H1 (cell line): Measurements from ENCODE around the gene ARHGEF1. TPM values are rescaled to one million over a fixed set of nuclear protein-coding genes. Genes with fewer than 3 reads are reported as not detected.
A peak's percentile ranks its signal among the peaks of the same experiment; 100 is the strongest.

Source experiments
- CTCF ChIA-PET: fragments of 300-600 bp; sonication (Branson Sonifier 250); formaldehyde crosslinking; loops from one replicate; lab custom pipeline; 2021; ENCODE audit not compliant: partially characterized antibody; lab: Charles Lee
- POLR2A ChIA-PET: fragments of 300-600 bp; sonication (Branson Sonifier 250); formaldehyde crosslinking; loops from one replicate; lab custom pipeline; 2021; ENCODE audit warnings: inconsistent platforms; ENCODE audit not compliant: partially characterized antibody; lab: Charles Lee
- DNase-seq, 2 experiments: peaks; one replicate each; pipeline versions ENCODE4 v3.0.0 to v3.0.0-alpha.2; 2010 to 2022; ENCODE audit warnings: low spot score in 2 of 2, low read depth in 1 of 2, mixed read lengths in 1 of 2
- FAIRE-seq: peaks from 2 replicates; lab custom pipeline; 2011; peaks lifted over from hg19 to GRCh38; lab: Jason Lieb, UNC
- H2AFZ ChIP-seq: 2 replicates; pipeline ENCODE4 v1.8.1; 2012; ENCODE audit warnings: low read length, inconsistent platforms
- H2AK5ac ChIP-seq: 2 replicates; pipeline ENCODE4 v1.6.1; 2013; ENCODE audit warnings: low read depth, low read length
- H2BK120ac ChIP-seq: replicated peaks from 2 replicates; pipeline ENCODE3; 2013; ENCODE audit warnings: low read depth, low read length, inconsistent platforms
- H2BK12ac ChIP-seq: 2 replicates; pipeline ENCODE4 v1.6.1; 2013; ENCODE audit warnings: low read depth, low read length
- H2BK15ac ChIP-seq: 2 replicates; pipeline ENCODE4 v1.6.1; 2013; ENCODE audit warnings: low read length
- H2BK20ac ChIP-seq: 2 replicates; pipeline ENCODE4 v1.6.1; 2013; ENCODE audit warnings: low read length
- H2BK5ac ChIP-seq: 2 replicates; pipeline ENCODE4 v1.6.1; 2013; ENCODE audit warnings: low read depth, low read length
- H3K14ac ChIP-seq: 2 replicates; pipeline ENCODE4 v1.6.1; 2013; ENCODE audit warnings: inconsistent platforms; ENCODE audit not compliant: insufficient read length
- H3K18ac ChIP-seq: 2 replicates; pipeline ENCODE4 v1.6.1; 2013; ENCODE audit warnings: low read length; ENCODE audit errors: extremely low read depth
- H3K23ac ChIP-seq: 2 replicates; pipeline ENCODE4 v1.6.1; 2013; ENCODE audit warnings: inconsistent platforms; ENCODE audit not compliant: insufficient read length
- H3K23me2 ChIP-seq: 2 replicates; pipeline ENCODE4 v1.6.1; 2013; ENCODE audit warnings: low read depth, low read length
- H3K27ac ChIP-seq: 2 replicates; pipeline ENCODE4 v1.6.1; 2011; ENCODE audit warnings: low read depth, low read length, inconsistent platforms
- H3K27me3 ChIP-seq, 4 experiments: replicated peaks in 1 of 4; 1 replicate in 1 of 4; 2 replicates in 3 of 4; pipeline versions ENCODE4 v1.6.1 to v1.8.1; 2011 to 2013; ENCODE audit warnings: low read length in 3 of 4, mild to moderate bottlenecking in 3 of 4, inconsistent platforms in 2 of 4, mixed read lengths in 2 of 4, moderate library complexity in 1 of 4; ENCODE audit not compliant: control insufficient read depth in 3 of 4, insufficient read depth in 3 of 4; ENCODE audit errors: extremely low read depth in 1 of 4
- H3K36me3 ChIP-seq, 4 experiments: 2 replicates each; pipeline versions ENCODE4 v1.6.1 to v1.8.1; 2011 to 2013; ENCODE audit warnings: mild to moderate bottlenecking in 4 of 4, low read length in 3 of 4, moderate library complexity in 2 of 4, control low read depth in 1 of 4, inconsistent platforms in 1 of 4; ENCODE audit not compliant: insufficient read depth in 4 of 4, control insufficient read depth in 2 of 4
- H3K4ac ChIP-seq: replicated peaks from 2 replicates; pipeline ENCODE3; 2013; ENCODE audit warnings: low read length, low read depth, mixed read lengths, inconsistent platforms; ENCODE audit not compliant: insufficient read length
- H3K4me1 ChIP-seq, 4 experiments: replicated peaks in 1 of 4; 1 replicate in 1 of 4; 2 replicates in 3 of 4; pipeline versions ENCODE4 v1.6.1 to v1.8.1; 2011 to 2013; ENCODE audit warnings: low read length in 3 of 4, inconsistent platforms in 2 of 4, mixed read lengths in 1 of 4; ENCODE audit not compliant: insufficient read depth in 4 of 4, control insufficient read depth in 3 of 4
- H3K4me2 ChIP-seq, 2 experiments: 2 replicates each; pipeline versions ENCODE4 v1.6.1 to v1.8.1; 2011 to 2013; ENCODE audit warnings: low read depth in 2 of 2, low read length in 2 of 2, control low read depth in 1 of 2, inconsistent platforms in 1 of 2, mild to moderate bottlenecking in 1 of 2; ENCODE audit not compliant: insufficient read depth in 1 of 2
- H3K4me3 ChIP-seq, 4 experiments: fragments of 200-600, 300-600 bp in 1 of 4; sonication (generic), shearing (Covaris generic), sonication (Bioruptor Twin) in 1 of 4; 2 replicates each; pipeline versions ENCODE4 v1.5.1 to v1.8.1; 2011 to 2016; ENCODE audit warnings: low read length in 4 of 4, low read depth in 3 of 4, control low read depth in 2 of 4, inconsistent platforms in 2 of 4, mild to moderate bottlenecking in 2 of 4, mixed read lengths in 1 of 4, moderate library complexity in 1 of 4; ENCODE audit not compliant: insufficient read depth in 2 of 4; ENCODE audit errors: extremely low read depth in 1 of 4
- H3K56ac ChIP-seq: replicated peaks from 2 replicates; pipeline ENCODE3; 2013; ENCODE audit warnings: low read depth, mild to moderate bottlenecking, mixed read lengths, low read length, inconsistent platforms; ENCODE audit not compliant: insufficient read length
- H3K79me1 ChIP-seq: 2 replicates; pipeline ENCODE4 v1.6.1; 2013; ENCODE audit warnings: low read depth, low read length, control low read depth
- H3K79me2 ChIP-seq, 2 experiments: 2 replicates each; pipeline versions ENCODE4 v1.6.1 to v1.8.1; 2012 to 2013; ENCODE audit warnings: low read length in 2 of 2, mild to moderate bottlenecking in 2 of 2, inconsistent platforms in 1 of 2; ENCODE audit not compliant: insufficient read depth in 2 of 2, control insufficient read depth in 1 of 2
- H3K9ac ChIP-seq, 4 experiments: replicated peaks in 1 of 4; 1 replicate in 1 of 4; 2 replicates in 3 of 4; pipeline versions ENCODE4 v1.6.1 to v1.8.1; 2011 to 2013; ENCODE audit warnings: low read depth in 3 of 4, low read length in 3 of 4, control low read depth in 2 of 4, mild to moderate bottlenecking in 2 of 4, moderate library complexity in 2 of 4, inconsistent platforms in 1 of 4; ENCODE audit errors: extremely low read depth in 1 of 4
- H3K9me3 ChIP-seq, 2 experiments: 2 replicates each; pipeline versions ENCODE4 v1.6.1 to v1.8.1; 2012 to 2013; ENCODE audit warnings: mild to moderate bottlenecking in 2 of 2, moderate library complexity in 2 of 2, control low read depth in 1 of 2, inconsistent platforms in 1 of 2, low read depth in 1 of 2, low read length in 1 of 2, mixed read lengths in 1 of 2; ENCODE audit not compliant: insufficient read depth in 2 of 2
- H4K20me1 ChIP-seq, 2 experiments: replicated peaks in 1 of 2; 2 replicates each; pipeline versions ENCODE3 to v1.8.1; 2011 to 2013; ENCODE audit warnings: inconsistent platforms in 2 of 2, low read length in 2 of 2, mild to moderate bottlenecking in 1 of 2; ENCODE audit not compliant: insufficient read depth in 2 of 2, control insufficient read depth in 1 of 2
- H4K5ac ChIP-seq: 2 replicates; pipeline ENCODE4 v1.6.1; 2013; ENCODE audit warnings: low read length, low read depth, mixed read lengths, inconsistent platforms; ENCODE audit not compliant: insufficient read length
- H4K8ac ChIP-seq: 2 replicates; pipeline ENCODE4 v1.8.0; 2013; ENCODE audit warnings: mild to moderate bottlenecking, moderate library complexity, low read length, inconsistent platforms; ENCODE audit not compliant: insufficient read depth; ENCODE audit errors: extremely low read depth
- H4K91ac ChIP-seq: replicated peaks from 2 replicates; pipeline ENCODE3; 2013; ENCODE audit warnings: low read length, mixed read lengths, inconsistent platforms; ENCODE audit not compliant: insufficient read length
- CTBP2 ChIP-seq: IDR thresholded peaks from 2 replicates; pipeline ENCODE4 v1.7.0; 2011; ENCODE audit warnings: borderline replicate concordance, mild to moderate bottlenecking, moderate library complexity, mixed read lengths, low read length; ENCODE audit not compliant: insufficient read depth, insufficient read length
- EGR1 ChIP-seq: IDR thresholded peaks from 2 replicates; pipeline ENCODE4 v1.6.1; 2011; ENCODE audit warnings: low read depth, low read length, borderline replicate concordance
- GTF2F1 ChIP-seq: IDR thresholded peaks from 2 replicates; pipeline ENCODE4 v1.6.1; 2012; ENCODE audit warnings: low read depth, low read length, improper control_type of control experiment, borderline replicate concordance
- KDM1A ChIP-seq: fragments of 200-600, 300-600 bp; sonication (generic); IDR thresholded peaks from 2 replicates; pipeline ENCODE4 v1.7.1; 2016; ENCODE audit warnings: mild to moderate bottlenecking, low read length, borderline replicate concordance
- POLR2A ChIP-seq, 2 experiments: IDR thresholded peaks; 1 replicate in 1 of 2; 2 replicates in 1 of 2; pipeline ENCODE4 v1.6.1; 2011; ENCODE audit warnings: low read depth in 2 of 2, low read length in 2 of 2, mild to moderate bottlenecking in 2 of 2; ENCODE audit errors: control extremely low read depth in 1 of 2
- POLR2AphosphoS5 ChIP-seq: IDR thresholded peaks from 2 replicates; pipeline ENCODE4 v1.6.1; 2011; ENCODE audit warnings: low read depth, low read length
- POU5F1 ChIP-seq: IDR thresholded peaks from 2 replicates; pipeline ENCODE4 v1.6.1; 2011; ENCODE audit warnings: low read depth, mild to moderate bottlenecking, low read length, moderate library complexity
- USF2 ChIP-seq: IDR thresholded peaks from 2 replicates; pipeline ENCODE4 v1.6.1; 2011; ENCODE audit warnings: low read length, improper control_type of control experiment
- WGBS, 2 experiments: shearing (Covaris generic) in 1 of 2; methylation state at CpG; one replicate each; pipeline versions ENCODE4 v1.1.6 to v1.1.7; 2013 to 2015; ENCODE audit warnings: low lambda C conversion rate in 2 of 2, mixed read lengths in 2 of 2, inconsistent platforms in 1 of 2, low coverage in 1 of 2, missing lambda C conversion rate in 1 of 2; ENCODE audit not compliant: insufficient replicate concordance in 2 of 2, insufficient coverage in 1 of 2, insufficient read length in 1 of 2; ENCODE audit errors: extremely low coverage in 1 of 2, missing lambda C conversion rate in 1 of 2; 5-methylcytosine and 5-hydroxymethylcytosine counted together
- polyA plus RNA-seq, 7 experiments: library from polyadenylated mRNA; depleted of rRNA in 3 of 7; stranded (reverse) in 5 of 7; unstranded in 2 of 7; fragments of >200 nt in 5 of 7; fragments of 200-250 nt in 2 of 7; gene quantifications; 1 replicate in 5 of 7; 2 replicates in 1 of 7; 4 replicates in 1 of 7; pipeline versions ENCODE4 v1.2.1 to v1.2.3, GENCODE V29; 2011 to 2013; ENCODE audit warnings: missing spikeins in 2 of 7, mixed read lengths in 2 of 7
- total RNA-seq: library from RNA; stranded (reverse); fragmentation: NEBNext Ultra II Directional; extraction: Animal tissue kit (Norgen Biotek cat#: 25700); gene quantifications from 2 replicates; pipeline ENCODE4 v1.2.1, GENCODE V29; 2021

Gene ARHGEF1
- total and polyA plus RNA-seq, 2 of the 8 experiments (the other 6 are each of a cell fraction or from before 2014, with no cell fraction given) = 23.0 to 49.0 TPM

- Histone ChIP-seq H3K4me1 (peaks cover 0 to 2% (median under 1%) of the 10 kb centered on the region in 4 experiments; a peak in 3 of 7 replicates), H2AFZ (no peak overlapping the region), H4K5ac (no peak overlapping the region), H2BK12ac (no peak overlapping the region), H3K27ac (no peak overlapping the region), H3K4me2 (no peak overlapping the region), H3K4me3 (no peak overlapping the region), H3K4ac (no peak overlapping the region), H3K79me2 (peaks cover 0 to 22% of the 10 kb centered on the region in 2 experiments; a peak in 2 of 4 replicates), H4K8ac (no peak overlapping the region), H3K23ac (no peak overlapping the region), H2BK20ac (no peak overlapping the region), H3K56ac (no peak overlapping the region), H3K27me3 (no peaks in the 10 kb centered on the region), H3K9ac (no peak overlapping the region), H2BK15ac (no peak overlapping the region), H4K91ac (no peak overlapping the region), H3K14ac (no peak overlapping the region), H2BK5ac (no peak overlapping the region), H3K9me3 (no peaks in the 10 kb centered on the region), H2BK120ac (no peak overlapping the region), H3K36me3 (peaks cover 28 to 61% (median 51%) of the 10 kb centered on the region in 4 experiments), H3K18ac (no peak overlapping the region), H4K20me1 (peaks cover 28 to 36% of the 10 kb centered on the region in 2 experiments), H3K23me2 (no peaks in the 10 kb centered on the region), H2AK5ac (no peak overlapping the region), H3K79me1 (peaks cover 9% of the 10 kb centered on the region)
- peak; percentile 72; the same call in 1 of the 2 replicates for TF ChIP-seq POLR2AphosphoS5
- TF ChIP-seq POU5F1 = no peak
- no peak for TF ChIP-seq USF2
- no peak for TF ChIP-seq KDM1A
- no peak for TF ChIP-seq CTBP2
- TF ChIP-seq POLR2A (IDR thresholded peaks at IDR 0.05; ENCODE audit: control extremely low read depth in 1 of 2, low read depth in 2 of 2, low read length in 2 of 2) = peak; percentile 49 to 70
- no peak for TF ChIP-seq EGR1
- TF ChIP-seq GTF2F1 = no peak
- WGBS, 2 experiments = 84% methylated on average over 3 of the region's 3 CpGs; no CpG with 5 or more reads in 1 of the 2 experiments
- POLR2A ChIA-PET = interaction anchor here (0.6 to 13.9 kb wide), 17 partner anchors 5 to 87 kb away, joined by 3 to 298 read pairs (median 6); partner anchors contain the start of genes ARHGEF1, ERFL, RABAC1 and RPS19
- FAIRE-seq (no peak), DNase-seq (no peak)
- CTCF ChIA-PET = interaction anchor here (1.5 to 5.0 kb wide), 3 partner anchors 8 to 87 kb away, joined by 3 to 33 read pairs (median 4); partner anchors contain the start of gene RABAC1
Measured at GRCh38 chr19:41870401-41870873, 12.5 kb upstream of the ARHGEF1 start.
